Measurements from ENCODE around the gene SMYD3. TPM values are rescaled to one million over a fixed set of nuclear protein-coding genes. Genes with fewer than 3 reads are reported as not detected.

SMYD3 gene
- total RNA-seq, 1 donor from 2014 or later: 26.7 TPM

- DNase-seq (ENCODE audit: low read depth, low spot score): no peak
These were observed 35.4 kb downstream of the SMYD3 start for GRCh38 chr1:246471688-246472087.

GRCh38 chr1:246470585-246470984 is 36.5 kb downstream of the SMYD3 start:
- no peak for DNase-seq (ENCODE audit: low read depth, low spot score)

- no peak for DNase-seq (ENCODE audit: low read depth, low spot score)
These were observed 44.1 kb downstream of the SMYD3 start for GRCh38 chr1:246462986-246463385.

- DNase-seq (ENCODE audit: low read depth, low spot score): no peak
These were observed 46.7 kb downstream of the SMYD3 start for GRCh38 chr1:246460406-246460805.

- DNase-seq (ENCODE audit: low read depth, low spot score): no peak
These were observed 47.9 kb downstream of the SMYD3 start for GRCh38 chr1:246459221-246459620.

GRCh38 chr1:246455476-246455875 is 51.6 kb downstream of the SMYD3 start:
- no peak for DNase-seq (ENCODE audit: low read depth, low spot score)

- no peak for DNase-seq (ENCODE audit: low read depth, low spot score)
These were observed 52.4 kb downstream of the SMYD3 start for GRCh38 chr1:246454655-246455054.

GRCh38 chr1:246450611-246451251 is 56.3 kb downstream of the SMYD3 start:
- no peak for DNase-seq (ENCODE audit: low read depth, low spot score)

GRCh38 chr1:246448373-246448772 is 58.7 kb downstream of the SMYD3 start:
- no peak for DNase-seq (ENCODE audit: low read depth, low spot score)

GRCh38 chr1:246447501-246447900 is 59.6 kb downstream of the SMYD3 start:
- no peak for DNase-seq (ENCODE audit: low read depth, low spot score)

- no peak for DNase-seq (ENCODE audit: low read depth, low spot score)
These were observed 61.6 kb downstream of the SMYD3 start for GRCh38 chr1:246445503-246445902.

GRCh38 chr1:246444617-246445016 is 62.5 kb downstream of the SMYD3 start:
- no peak for DNase-seq (ENCODE audit: low read depth, low spot score)

- no peak for DNase-seq (ENCODE audit: low read depth, low spot score)
These were observed 69.1 kb downstream of the SMYD3 start for GRCh38 chr1:246437961-246438360.

GRCh38 chr1:246435421-246436041 is 71.5 kb downstream of the SMYD3 start:
- DNase-seq (ENCODE audit: low read depth, low spot score): no peak

GRCh38 chr1:246434335-246434734 is 72.7 kb downstream of the SMYD3 start:
- DNase-seq (ENCODE audit: low read depth, low spot score): no peak

- DNase-seq (ENCODE audit: low read depth, low spot score): no peak
These were observed 78.4 kb downstream of the SMYD3 start for GRCh38 chr1:246428542-246429308.

GRCh38 chr1:246427611-246428010 is 79.5 kb downstream of the SMYD3 start:
- no peak for DNase-seq (ENCODE audit: low read depth, low spot score)

GRCh38 chr1:246425895-246426294 is 81.2 kb downstream of the SMYD3 start:
- no peak for DNase-seq (ENCODE audit: low read depth, low spot score)

- no peak for DNase-seq (ENCODE audit: low read depth, low spot score)
These were observed 81.8 kb downstream of the SMYD3 start for GRCh38 chr1:246425139-246425794.

GRCh38 chr1:246420300-246420699 is 86.8 kb downstream of the SMYD3 start:
- no peak for DNase-seq (ENCODE audit: low read depth, low spot score)

- no peak for DNase-seq (ENCODE audit: low read depth, low spot score)
These were observed 88.3 kb downstream of the SMYD3 start for GRCh38 chr1:246418565-246419312.

Data from pulmonary artery endothelial cell (primary cell).